Measurements from ENCODE around the gene TBC1D23. TPM values are rescaled to one million over a fixed set of nuclear protein-coding genes. Genes with fewer than 3 reads are reported as not detected.

TBC1D23 gene
- total and polyA plus RNA-seq, 10 donors, result 16.1 to 61.4 (median 41.6) TPM

- peaks cover 0 to 7% (median 2%) of the 10 kb centered on the region in 8 donors for H3K9me3 ChIP-seq
- intact Hi-C loops (cut with DNase I; ENCODE audit: low total_unique reads), result no loop called here
- no peak overlapping the region for H3K27ac ChIP-seq
- no peaks in the 10 kb centered on the region for H3K36me3 ChIP-seq
- no peak for DNase-seq
- H3K4me3 ChIP-seq, result no peak overlapping the region
- no peaks in the 10 kb centered on the region for H3K4me1 ChIP-seq
- TF ChIP-seq CTCF (IDR thresholded peaks at IDR 0.05 in 8 of 11, conservative IDR thresholded peaks at IDR 0.05 in 3 of 11), result no peak
- no peak for TF ChIP-seq POLR2AphosphoS5 (IDR thresholded peaks at IDR 0.05)
- H3K27me3 ChIP-seq (replicated peaks in 1 of 7), result no peaks in the 10 kb centered on the region
Observed at GRCh38 chr3:100244264-100244663, 16.5 kb upstream of the TBC1D23 start.

GRCh38 chr3:100245136-100245535 lies 15.7 kb upstream of the TBC1D23 start:
- TF ChIP-seq POLR2A (IDR thresholded peaks at IDR 0.05) (no peak), CTCF (IDR thresholded peaks at IDR 0.05 in 8 of 11, conservative IDR thresholded peaks at IDR 0.05 in 3 of 11) (no peak), POLR2AphosphoS5 (IDR thresholded peaks at IDR 0.05) (no peak)
- H3K27ac ChIP-seq, result no peak overlapping the region
- H3K9me3 ChIP-seq, result no peaks in the 10 kb centered on the region
- H3K4me1 ChIP-seq, result no peaks in the 10 kb centered on the region
- intact Hi-C loops (cut with DNase I; ENCODE audit: low total_unique reads), result no loop called here
- H3K27me3 ChIP-seq (replicated peaks in 1 of 7), result no peaks in the 10 kb centered on the region
- no peak overlapping the region for H3K4me3 ChIP-seq
- H3K36me3 ChIP-seq, result no peaks in the 10 kb centered on the region
- no peak for DNase-seq

- 45 to 55% (median 48%) methylated on average over 4 of the region's 4 CpGs for WGBS, 5 donors
- Histone ChIP-seq H3K27ac (no peak overlapping the region), H3K9me3 (no peaks in the 10 kb centered on the region), H3K36me3 (no peaks in the 10 kb centered on the region), H3K27me3 (replicated peaks in 1 of 7) (no peaks in the 10 kb centered on the region), H3K4me1 (no peaks in the 10 kb centered on the region), H3K4me3 (no peak overlapping the region)
- no peak for DNase-seq
- TF ChIP-seq CTCF (IDR thresholded peaks at IDR 0.05 in 8 of 11, conservative IDR thresholded peaks at IDR 0.05 in 3 of 11), result no peak
- no peak for TF ChIP-seq POLR2AphosphoS5 (IDR thresholded peaks at IDR 0.05)
- no peak for TF ChIP-seq POLR2A (IDR thresholded peaks at IDR 0.05)
- intact Hi-C loops (cut with DNase I; ENCODE audit: low total_unique reads), result no loop called here
Observed at GRCh38 chr3:100245927-100246326, 14.9 kb upstream of the TBC1D23 start.

GRCh38 chr3:100246999-100247398 lies 13.8 kb upstream of the TBC1D23 start:
- DNase-seq, result no peak
- Histone ChIP-seq H3K27ac (no peak overlapping the region), H3K36me3 (no peaks in the 10 kb centered on the region), H3K9me3 (no peaks in the 10 kb centered on the region), H3K4me1 (no peaks in the 10 kb centered on the region), H3K27me3 (replicated peaks in 1 of 7) (no peaks in the 10 kb centered on the region), H3K4me3 (no peak overlapping the region)
- no peak for TF ChIP-seq POLR2AphosphoS5 (IDR thresholded peaks at IDR 0.05)
- no peak for TF ChIP-seq CTCF (IDR thresholded peaks at IDR 0.05 in 8 of 11, conservative IDR thresholded peaks at IDR 0.05 in 3 of 11)
- no peak for TF ChIP-seq POLR2A (IDR thresholded peaks at IDR 0.05)
- intact Hi-C loops (cut with DNase I; ENCODE audit: low total_unique reads), result no loop called here
